Kidney (tissue), 22 donors: ENCODE results near the gene CNGA4. TPM values are rescaled to one million over a fixed set of nuclear protein-coding genes. Genes with fewer than 3 reads are reported as not detected.

ENCODE experiments used
- DNase-seq, 5 donors: peaks; one replicate each; pipeline ENCODE4 v3.0.0-alpha.2; 2013 to 2020
- FAIRE-seq: peaks from 2 replicates; lab custom pipeline; 2012; peaks lifted over from hg19 to GRCh38; lab: Jason Lieb, UNC
- H3K27ac ChIP-seq, 2 donors: one replicate each; pipeline ENCODE4 v1.7.0; 2013; ENCODE audit warnings: low read depth in 2 of 2, low read length in 2 of 2, inconsistent platforms in 1 of 2
- H3K27me3 ChIP-seq: one replicate; pipeline ENCODE4 v1.7.1; 2013; ENCODE audit warnings: low read length, inconsistent platforms; ENCODE audit not compliant: control insufficient read depth, insufficient read depth
- H3K36me3 ChIP-seq, 3 donors: one replicate each; pipeline versions ENCODE4 v1.7.0 to v1.7.1; 2013; ENCODE audit warnings: low read length in 3 of 3, control low read depth in 1 of 3, inconsistent platforms in 1 of 3; ENCODE audit not compliant: insufficient read depth in 3 of 3, control insufficient read depth in 2 of 3
- H3K4me1 ChIP-seq, 3 donors: one replicate each; pipeline versions ENCODE4 v1.7.0 to v1.7.1; 2013; ENCODE audit warnings: low read length in 3 of 3, inconsistent platforms in 1 of 3, low read depth in 1 of 3; ENCODE audit not compliant: control insufficient read depth in 2 of 3, insufficient read depth in 2 of 3
- H3K4me3 ChIP-seq, 3 donors: one replicate each; pipeline versions ENCODE4 v1.7.0 to v1.8.1; 2013; ENCODE audit warnings: low read length in 3 of 3, control low read depth in 1 of 3, inconsistent platforms in 1 of 3
- H3K9ac ChIP-seq, 3 donors: one replicate each; pipeline versions ENCODE4 v1.7.0 to v1.7.1; 2013; ENCODE audit warnings: low read length in 3 of 3, control low read depth in 1 of 3, inconsistent platforms in 1 of 3
- H3K9me3 ChIP-seq, 3 donors: one replicate each; pipeline versions ENCODE4 v1.7.0 to v1.7.1; 2013; ENCODE audit warnings: low read length in 3 of 3, control low read depth in 1 of 3, inconsistent platforms in 1 of 3; ENCODE audit not compliant: control insufficient read depth in 2 of 3, insufficient read depth in 1 of 3
- CTCF ChIP-seq: IDR thresholded peaks from 3 replicates; pipeline ENCODE4 v1.5.1; 2012; ENCODE audit warnings: mild to moderate bottlenecking, moderate library complexity, borderline replicate concordance; ENCODE audit not compliant: insufficient read depth; ENCODE audit errors: extremely low read depth
- intact Hi-C: fragments of 100-400 bp; cut with DNase I; formaldehyde crosslinking; loops from one replicate; pipeline ENCODE4 v1.11.1; 2022
- long read RNA-seq, 10 donors: library from polyadenylated mRNA in 1 of 10; unstranded in 1 of 10; transcript quantifications; one replicate each; pipeline ENCODE4 v2.0.0 and lab custom pipeline, GENCODE V29; 2021 to 2026
- polyA plus RNA-seq: library from polyadenylated mRNA; stranded (reverse); fragments of 350-450 nt; fragmentation: Illumina TruSeq; extraction: RNeasy Lipid Tissue Mini Kit (QIAGEN cat#74804); gene quantifications from one replicate; pipeline ENCODE4 v1.2.3, GENCODE V29; 2014; ENCODE audit warnings: low read depth, low replicate concordance; ENCODE audit not compliant: insufficient read depth
- total RNA-seq: library from RNA; stranded (reverse); fragmentation: NEBNext Ultra II Directional; extraction: Animal tissue kit (Norgen Biotek cat#: 25700); gene quantifications from one replicate; pipeline ENCODE4 v1.2.1, GENCODE V29; 2021
- donor health status: control.
- donor health status: control.
- donor health status: control.
- donor health status: control.
- donor health status: control.
- donor health status: DM: yes; HTN: yes; CAD: no.
- donor health status: Normal renal cell carcinoma (clear cell type).

CNGA4 gene
- total RNA-seq: 0.22 TPM
- not detected for polyA plus RNA-seq
- long read RNA-seq, donor 1: 0 reads
- long read RNA-seq, donor 2: 0 reads
- long read RNA-seq, donor 3: 0 reads
- long read RNA-seq, donor 4: 0 reads
- long read RNA-seq, donor 5: 0 reads
- long read RNA-seq, donor 6: 0 reads
- long read RNA-seq, donor 7: 0 reads
- long read RNA-seq, donor 8: 0 reads
- long read RNA-seq, donor 9: 0 reads
- long read RNA-seq, donor 10: 0 reads

- TF ChIP-seq CTCF: no peak
- intact Hi-C loops: no loop called here
- FAIRE-seq (no peak), DNase-seq (no peak)
- Histone ChIP-seq H3K27ac (no peak within 1 kb of the TSS), H3K27me3 (no peaks in the 10 kb centered on the region), H3K9ac (no peak within 1 kb of the TSS), H3K36me3 (no peaks in the 10 kb centered on the region), H3K4me3 (no peak within 1 kb of the TSS), H3K9me3 (no peaks in the 10 kb centered on the region), H3K4me1 (peaks cover 0 to 2% (median 0%) of the 10 kb centered on the region in 3 donors)
These were observed at the start of gene CNGA4 for GRCh38 chr11:6238902-6239301. CNGA4 (plus strand) TSS chr11:6239089; CDS start chr11:6239207, 118 bp downstream.

- no peaks in the 10 kb centered on the region for H3K9me3 ChIP-seq
- H3K4me1 ChIP-seq: no peaks in the 10 kb centered on the region
- H3K9ac ChIP-seq: no peak overlapping the region
- DNase-seq (no peak), FAIRE-seq (no peak)
- no peak for TF ChIP-seq CTCF
- no peaks in the 10 kb centered on the region for H3K27me3 ChIP-seq
- no peaks in the 10 kb centered on the region for H3K36me3 ChIP-seq
- H3K27ac ChIP-seq: no peak overlapping the region
- intact Hi-C loops: no loop called here
- no peak overlapping the region for H3K4me3 ChIP-seq
These were observed 47.1 kb upstream of the CNGA4 start for GRCh38 chr11:6191742-6192141.

- intact Hi-C loops: no loop called here
These were observed 44.8 kb upstream of the CNGA4 start for GRCh38 chr11:6194065-6194581.

More at GRCh38 chr11:6194065-6194581, 44.8 kb upstream of the CNGA4 start:
- no peak overlapping the region for H3K4me3 ChIP-seq
- no peak for FAIRE-seq
- no peaks in the 10 kb centered on the region for H3K4me1 ChIP-seq
- no peaks in the 10 kb centered on the region for H3K27me3 ChIP-seq
- H3K9me3 ChIP-seq: no peaks in the 10 kb centered on the region
- H3K27ac ChIP-seq: no peak overlapping the region
- no peak overlapping the region for H3K9ac ChIP-seq
- no peaks in the 10 kb centered on the region for H3K36me3 ChIP-seq
- TF ChIP-seq CTCF: no peak
- no peak for DNase-seq
